Sigmoid colon (tissue), 4 donors: Measurements from ENCODE around the gene COX10.
"Not testable (repeated sequence)": the region's sequence is repeated elsewhere in the genome, so short reads cannot be mapped to it uniquely, and the experiment has no call there.

Source experiments
- EP300 ChIP-seq, 4 donors: sonication (generic); formaldehyde crosslinking; IDR thresholded peaks; one replicate each; pipeline ENCODE4 v1.6.1; 2017; ENCODE audit warnings: antibody characterized with exemption in 4 of 4
- POLR2A ChIP-seq, 2 donors: fragments of 450-650 bp; IDR thresholded peaks; one replicate each; pipeline ENCODE4 v1.6.1; 2016; ENCODE audit warnings: antibody characterized with exemption in 2 of 2, mild to moderate bottlenecking in 2 of 2, moderate library complexity in 2 of 2
- POLR2AphosphoS5 ChIP-seq, 4 donors: sonication (generic); formaldehyde crosslinking; IDR thresholded peaks; one replicate each; pipeline ENCODE4 v1.6.1; 2017; ENCODE audit warnings: antibody characterized with exemption in 4 of 4
- TF ChIP-seq, protein P1 (sequence below), 4 experiments: fragments of 450-650 bp in 3 of 4; fragments of 200-600 bp in 1 of 4; IDR thresholded peaks; one replicate each; pipeline ENCODE4 v1.5.1; 2016 to 2019; ENCODE audit warnings: antibody characterized with exemption in 4 of 4, mild to moderate bottlenecking in 3 of 4, moderate library complexity in 2 of 4

DNA sequence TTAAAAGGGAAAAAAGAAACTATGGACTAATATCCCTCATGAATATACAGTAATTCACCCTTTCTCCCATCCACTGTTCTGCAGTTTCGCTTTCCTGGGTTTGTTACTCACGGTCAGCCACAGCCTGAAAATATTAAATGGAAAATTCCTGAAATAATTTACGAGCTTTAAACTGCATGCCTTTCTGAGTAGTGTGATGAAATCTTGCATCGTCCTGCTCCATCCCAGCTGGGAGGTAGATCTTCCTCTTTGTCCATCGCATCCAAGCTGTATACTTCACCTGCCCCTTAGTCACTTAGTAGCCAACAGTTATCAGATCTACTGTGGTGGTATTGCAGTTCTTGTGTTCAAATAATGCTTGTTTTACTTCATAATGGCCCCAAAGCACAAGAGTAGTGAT, 39.5 kb upstream of the COX10 start:
- TF ChIP-seq, protein P1, sequence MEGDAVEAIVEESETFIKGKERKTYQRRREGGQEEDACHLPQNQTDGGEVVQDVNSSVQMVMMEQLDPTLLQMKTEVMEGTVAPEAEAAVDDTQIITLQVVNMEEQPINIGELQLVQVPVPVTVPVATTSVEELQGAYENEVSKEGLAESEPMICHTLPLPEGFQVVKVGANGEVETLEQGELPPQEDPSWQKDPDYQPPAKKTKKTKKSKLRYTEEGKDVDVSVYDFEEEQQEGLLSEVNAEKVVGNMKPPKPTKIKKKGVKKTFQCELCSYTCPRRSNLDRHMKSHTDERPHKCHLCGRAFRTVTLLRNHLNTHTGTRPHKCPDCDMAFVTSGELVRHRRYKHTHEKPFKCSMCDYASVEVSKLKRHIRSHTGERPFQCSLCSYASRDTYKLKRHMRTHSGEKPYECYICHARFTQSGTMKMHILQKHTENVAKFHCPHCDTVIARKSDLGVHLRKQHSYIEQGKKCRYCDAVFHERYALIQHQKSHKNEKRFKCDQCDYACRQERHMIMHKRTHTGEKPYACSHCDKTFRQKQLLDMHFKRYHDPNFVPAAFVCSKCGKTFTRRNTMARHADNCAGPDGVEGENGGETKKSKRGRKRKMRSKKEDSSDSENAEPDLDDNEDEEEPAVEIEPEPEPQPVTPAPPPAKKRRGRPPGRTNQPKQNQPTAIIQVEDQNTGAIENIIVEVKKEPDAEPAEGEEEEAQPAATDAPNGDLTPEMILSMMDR (IDR thresholded peaks at IDR 0.05) = not testable (repeated sequence)
- TF ChIP-seq POLR2A, EP300, POLR2AphosphoS5 (IDR thresholded peaks at IDR 0.05): not testable (repeated sequence)
